ENCODE measurements around the gene VWA3A. TPM values are rescaled to one million over a fixed set of nuclear protein-coding genes. Genes with fewer than 3 reads are reported as not detected.

Gene VWA3A
- total RNA-seq, 1 donor from 2014 or later = not detected

DNA sequence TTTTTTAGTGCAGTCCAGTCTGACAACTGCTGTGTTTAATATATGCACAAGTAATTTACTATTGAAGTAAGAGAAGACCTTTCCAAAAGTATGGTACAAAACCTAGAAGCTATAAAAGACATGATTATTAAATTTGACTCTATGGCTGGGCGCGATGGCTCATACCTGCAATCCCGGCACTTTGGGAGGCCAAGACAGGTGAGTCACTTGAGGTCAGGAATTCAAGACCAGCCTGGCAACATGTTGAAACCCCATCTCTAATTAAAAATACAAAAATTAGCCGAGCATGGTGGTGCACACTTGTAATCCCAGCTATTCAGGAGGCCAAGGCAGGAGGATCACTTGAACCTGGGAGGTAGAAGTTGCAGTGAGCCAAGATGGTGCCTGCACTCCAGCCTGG, 41.4 kb upstream of the VWA3A start:
- DNase-seq (ENCODE audit: low read depth) (no peak), FAIRE-seq (no peak)
- peaks cover 16% of the 10 kb centered on the region for H4K20me1 ChIP-seq (ENCODE audit: insufficient read depth, low read length)
- no peak overlapping the region for H3K4me2 ChIP-seq (ENCODE audit: low read length)
- no peaks in the 10 kb centered on the region for H3K4me1 ChIP-seq (ENCODE audit: insufficient read depth, low read length)
- H3K27me3 ChIP-seq (ENCODE audit: insufficient read depth, low read length) = no peaks in the 10 kb centered on the region
- H3K9ac ChIP-seq (ENCODE audit: low read length) = no peak overlapping the region
- H3K4me3 Mint-ChIP-seq (ENCODE audit: unreplicated experiment) = no peak overlapping the region
- H3K4me3 ChIP-seq (ENCODE audit: insufficient read depth, low read depth, low read length) = no peak overlapping the region
- no peak for TF ChIP-seq EZH2 (IDR thresholded peaks at IDR 0.05; ENCODE audit: insufficient read depth, low read length)
- TF ChIP-seq, protein P1, sequence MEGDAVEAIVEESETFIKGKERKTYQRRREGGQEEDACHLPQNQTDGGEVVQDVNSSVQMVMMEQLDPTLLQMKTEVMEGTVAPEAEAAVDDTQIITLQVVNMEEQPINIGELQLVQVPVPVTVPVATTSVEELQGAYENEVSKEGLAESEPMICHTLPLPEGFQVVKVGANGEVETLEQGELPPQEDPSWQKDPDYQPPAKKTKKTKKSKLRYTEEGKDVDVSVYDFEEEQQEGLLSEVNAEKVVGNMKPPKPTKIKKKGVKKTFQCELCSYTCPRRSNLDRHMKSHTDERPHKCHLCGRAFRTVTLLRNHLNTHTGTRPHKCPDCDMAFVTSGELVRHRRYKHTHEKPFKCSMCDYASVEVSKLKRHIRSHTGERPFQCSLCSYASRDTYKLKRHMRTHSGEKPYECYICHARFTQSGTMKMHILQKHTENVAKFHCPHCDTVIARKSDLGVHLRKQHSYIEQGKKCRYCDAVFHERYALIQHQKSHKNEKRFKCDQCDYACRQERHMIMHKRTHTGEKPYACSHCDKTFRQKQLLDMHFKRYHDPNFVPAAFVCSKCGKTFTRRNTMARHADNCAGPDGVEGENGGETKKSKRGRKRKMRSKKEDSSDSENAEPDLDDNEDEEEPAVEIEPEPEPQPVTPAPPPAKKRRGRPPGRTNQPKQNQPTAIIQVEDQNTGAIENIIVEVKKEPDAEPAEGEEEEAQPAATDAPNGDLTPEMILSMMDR (IDR thresholded peaks at IDR 0.05; ENCODE audit: insufficient read depth, low read depth, low read length) = no peak
- H3K4me1 Mint-ChIP-seq (ENCODE audit: low read depth, unreplicated experiment) = peaks cover 2% of the 10 kb centered on the region
- no peak overlapping the region for H3K27ac ChIP-seq (ENCODE audit: low read depth, low read length)
- no peaks in the 10 kb centered on the region for H3K9me3 Mint-ChIP-seq (ENCODE audit: unreplicated experiment)
- no peaks in the 10 kb centered on the region for H3K36me3 ChIP-seq (ENCODE audit: insufficient read depth, low read length)
- peaks cover 16% of the 10 kb centered on the region for H3K79me2 ChIP-seq (ENCODE audit: insufficient read depth, low read length)
- H3K9me3 ChIP-seq (ENCODE audit: insufficient read depth, low read depth, low read length) = no peaks in the 10 kb centered on the region
- H3K27ac Mint-ChIP-seq (ENCODE audit: unreplicated experiment) = no peak overlapping the region
- H2AFZ ChIP-seq (ENCODE audit: low read depth, low read length) = no peak overlapping the region
- H3K27me3 Mint-ChIP-seq (ENCODE audit: low read depth, unreplicated experiment) = no peaks in the 10 kb centered on the region
- no peaks in the 10 kb centered on the region for H3K36me3 Mint-ChIP-seq (ENCODE audit: low read depth, unreplicated experiment)

DNA sequence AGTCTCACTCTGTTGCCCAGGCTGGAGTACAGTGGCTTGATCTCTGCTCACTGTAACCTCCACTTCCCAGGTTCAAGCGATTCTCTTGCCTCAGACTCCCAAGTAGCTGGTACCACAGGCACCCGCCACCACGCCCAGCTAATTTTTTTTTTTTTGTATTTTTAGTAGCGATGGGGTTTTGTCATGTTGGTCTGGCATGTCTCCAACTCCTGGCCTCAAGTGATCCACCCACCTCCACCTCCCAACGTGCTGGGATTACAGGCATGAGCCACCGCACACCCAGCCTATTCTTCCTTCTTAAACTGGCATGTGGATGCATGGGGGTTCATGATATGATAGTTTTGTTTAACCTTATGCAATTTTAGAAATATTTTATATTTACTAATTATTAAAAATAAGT, 39.4 kb upstream of the VWA3A start:
- H3K9me3 ChIP-seq (ENCODE audit: insufficient read depth, low read depth, low read length) = no peaks in the 10 kb centered on the region
- no peak overlapping the region for H3K9ac ChIP-seq (ENCODE audit: low read length)
- peaks cover 13% of the 10 kb centered on the region for H4K20me1 ChIP-seq (ENCODE audit: insufficient read depth, low read length)
- H3K27me3 ChIP-seq (ENCODE audit: insufficient read depth, low read length) = no peaks in the 10 kb centered on the region
- TF ChIP-seq EZH2 (IDR thresholded peaks at IDR 0.05; ENCODE audit: insufficient read depth, low read length) = no peak
- TF ChIP-seq, protein P1 (IDR thresholded peaks at IDR 0.05; ENCODE audit: insufficient read depth, low read depth, low read length) = no peak
- FAIRE-seq (no peak), DNase-seq (ENCODE audit: low read depth) (no peak)
- H3K4me1 ChIP-seq (ENCODE audit: insufficient read depth, low read length) = no peaks in the 10 kb centered on the region
- H3K36me3 ChIP-seq (ENCODE audit: insufficient read depth, low read length) = no peaks in the 10 kb centered on the region
- H3K4me3 Mint-ChIP-seq (ENCODE audit: unreplicated experiment) = no peak overlapping the region
- no peak overlapping the region for H3K27ac ChIP-seq (ENCODE audit: low read depth, low read length)
- H3K4me2 ChIP-seq (ENCODE audit: low read length) = no peak overlapping the region
- no peaks in the 10 kb centered on the region for H3K36me3 Mint-ChIP-seq (ENCODE audit: low read depth, unreplicated experiment)
- H3K4me1 Mint-ChIP-seq (ENCODE audit: low read depth, unreplicated experiment) = no peaks in the 10 kb centered on the region
- no peak overlapping the region for H2AFZ ChIP-seq (ENCODE audit: low read depth, low read length)
- no peaks in the 10 kb centered on the region for H3K27me3 Mint-ChIP-seq (ENCODE audit: low read depth, unreplicated experiment)
- H3K27ac Mint-ChIP-seq (ENCODE audit: unreplicated experiment) = no peak overlapping the region
- no peaks in the 10 kb centered on the region for H3K9me3 Mint-ChIP-seq (ENCODE audit: unreplicated experiment)
- H3K79me2 ChIP-seq (ENCODE audit: insufficient read depth, low read length) = peaks cover 16% of the 10 kb centered on the region
- no peak overlapping the region for H3K4me3 ChIP-seq (ENCODE audit: insufficient read depth, low read depth, low read length)

DNA sequence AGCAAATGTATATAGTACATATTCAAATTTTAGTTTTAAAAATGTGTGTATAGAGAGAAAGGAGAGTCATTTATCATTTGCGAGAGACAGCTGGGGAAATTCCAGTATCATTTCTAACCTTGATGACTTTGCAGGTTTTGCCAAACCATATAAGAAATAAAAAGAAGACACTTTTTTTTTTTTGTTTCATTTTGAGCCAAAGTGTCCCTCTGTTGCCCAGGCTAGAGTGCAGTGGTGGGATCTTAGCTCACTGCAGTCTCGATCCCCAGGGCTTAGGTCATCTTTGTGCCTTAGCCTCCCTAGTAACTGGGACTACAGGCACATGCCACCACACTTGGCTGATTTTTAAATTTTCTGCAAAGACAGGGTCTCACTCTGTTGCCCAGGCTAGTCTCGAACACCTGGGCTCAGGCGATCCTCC, 38.4 kb upstream of the VWA3A start:
- H3K4me2 ChIP-seq (ENCODE audit: low read length) = no peak overlapping the region
- Mint-ChIP-seq H3K9me3 (ENCODE audit: unreplicated experiment) (no peaks in the 10 kb centered on the region), H3K36me3 (ENCODE audit: low read depth, unreplicated experiment) (no peaks in the 10 kb centered on the region), H3K27ac (ENCODE audit: unreplicated experiment) (no peak overlapping the region), H3K27me3 (ENCODE audit: low read depth, unreplicated experiment) (no peaks in the 10 kb centered on the region), H3K4me1 (ENCODE audit: low read depth, unreplicated experiment) (no peaks in the 10 kb centered on the region), H3K4me3 (ENCODE audit: unreplicated experiment) (no peak overlapping the region)
- H3K4me3 ChIP-seq (ENCODE audit: insufficient read depth, low read depth, low read length) = no peak overlapping the region
- DNase-seq (ENCODE audit: low read depth) = no peak
- H3K4me1 ChIP-seq (ENCODE audit: insufficient read depth, low read length) = no peaks in the 10 kb centered on the region
- peaks cover 17% of the 10 kb centered on the region for H4K20me1 ChIP-seq (ENCODE audit: insufficient read depth, low read length)
- H3K9me3 ChIP-seq (ENCODE audit: insufficient read depth, low read depth, low read length) = no peaks in the 10 kb centered on the region
- H3K27me3 ChIP-seq (ENCODE audit: insufficient read depth, low read length) = no peaks in the 10 kb centered on the region
- no peak overlapping the region for H2AFZ ChIP-seq (ENCODE audit: low read depth, low read length)
- peaks cover 14% of the 10 kb centered on the region for H3K79me2 ChIP-seq (ENCODE audit: insufficient read depth, low read length)
- TF ChIP-seq, protein P1 (IDR thresholded peaks at IDR 0.05; ENCODE audit: insufficient read depth, low read depth, low read length) = no peak
- TF ChIP-seq EZH2 (IDR thresholded peaks at IDR 0.05; ENCODE audit: insufficient read depth, low read length) = no peak
- no peaks in the 10 kb centered on the region for H3K36me3 ChIP-seq (ENCODE audit: insufficient read depth, low read length)
- no peak overlapping the region for H3K27ac ChIP-seq (ENCODE audit: low read depth, low read length)
- no peak overlapping the region for H3K9ac ChIP-seq (ENCODE audit: low read length)
- no peak for FAIRE-seq
